Prostate gland (tissue), 1 donor: Measurements from ENCODE around the gene AFAP1L1.

Source experiments
- POLR2A ChIP-seq: fragments of 450-650 bp; IDR thresholded peaks from one replicate; pipeline ENCODE4 v1.6.1; 2016; ENCODE audit warnings: antibody characterized with exemption, mild to moderate bottlenecking
- POLR2AphosphoS5 ChIP-seq: sonication (generic); formaldehyde crosslinking; IDR thresholded peaks from one replicate; pipeline ENCODE4 v1.6.1; 2017; ENCODE audit warnings: antibody characterized with exemption

DNA sequence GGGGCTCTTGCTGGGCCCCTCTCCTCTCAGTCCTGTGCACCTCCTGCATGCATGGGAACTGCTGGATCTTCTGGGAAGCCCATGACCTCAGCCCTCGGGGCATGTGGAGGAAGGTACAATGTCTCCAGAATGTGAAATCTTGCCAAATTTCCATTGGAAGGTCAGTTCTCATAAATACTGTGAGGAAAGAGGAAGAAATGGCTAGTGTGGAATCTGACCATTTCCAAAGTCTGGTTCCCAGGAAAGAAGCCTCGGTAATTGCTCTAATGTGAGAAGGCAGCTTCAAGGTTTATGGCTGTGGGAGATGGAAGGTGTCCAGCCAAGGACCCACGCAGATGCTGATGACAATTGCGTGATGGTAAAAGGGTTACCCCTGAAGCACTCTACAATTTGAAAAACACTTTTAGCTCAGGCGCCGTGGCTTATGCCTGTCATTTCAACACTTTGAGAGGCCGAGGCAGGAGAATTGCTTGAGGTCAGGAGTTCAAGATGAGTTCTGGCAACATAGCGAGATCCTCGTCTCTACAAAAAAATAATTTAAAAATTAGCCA lies 115.5 kb downstream of the AFAP1L1 start:
- TF ChIP-seq POLR2AphosphoS5 (no peak), POLR2A (no peak)
